K562 (cell line): ENCODE measurements around the gene CSF2RB. TPM values are rescaled to one million over a fixed set of nuclear protein-coding genes. Genes with fewer than 3 reads are reported as not detected.

Experiments
- ATAC-seq: fragments of 200-7000 bp; cut with Tn5 transposase; 3 replicates; pipeline ENCODE4 v1.9.1; 2020; ENCODE audit warnings: moderate library complexity
- BruUV-seq: library from RNA; stranded (reverse); fragments of 400-500 nt; replicated peaks from 2 replicates; lab custom pipeline; 2021; lab: Mats Ljungman, UMichigan
- CTCF ChIA-PET: fragments of 300-600 bp; formaldehyde crosslinking; extraction: SDS; loops from one replicate; lab custom pipeline; 2021; ENCODE audit warnings: low intra/inter-chr PET ratio; lab: Yijun Ruan, JAX
- POLR2A ChIA-PET: fragments of 300-600, 350-650 bp; sonication (Branson Sonifier 250); formaldehyde crosslinking; extraction: SDS; loops from one replicate; lab custom pipeline; 2021; ENCODE audit warnings: antibody characterized with exemption, inconsistent platforms; lab: Yijun Ruan, JAX
- DNase-seq, 4 experiments: peaks; one replicate each; pipeline versions ENCODE4 v3.0.0 to v3.0.0-alpha.2; 2011 to 2018; ENCODE audit warnings: low spot score in 3 of 4, mixed read lengths in 3 of 4; ENCODE audit errors: extremely low read depth in 1 of 4
- FAIRE-seq: peaks from 2 replicates; lab custom pipeline; 2011; peaks lifted over from hg19 to GRCh38; lab: Jason Lieb, UNC
- H2AFZ ChIP-seq: 2 replicates; pipeline ENCODE4 v1.6.0; 2011; ENCODE audit warnings: low read depth, low read length, control low read depth, inconsistent platforms
- H3K27ac ChIP-seq: fragments of 200-600 bp; 3 replicates; pipeline ENCODE4 v1.8.0; 2011; ENCODE audit warnings: low read depth, mild to moderate bottlenecking, control low read depth, inconsistent platforms, low read length, moderate library complexity, mixed read lengths; ENCODE audit errors: extremely low read depth
- H3K27me3 ChIP-seq, 2 experiments: fragments of 300-600 bp in 1 of 2; 2 replicates in 1 of 2; 3 replicates in 1 of 2; pipeline versions ENCODE4 v1.6.0 to v1.8.0; 2011; ENCODE audit warnings: inconsistent platforms in 2 of 2, low read length in 2 of 2, mild to moderate bottlenecking in 1 of 2, mixed read lengths in 1 of 2, moderate library complexity in 1 of 2; ENCODE audit not compliant: control insufficient read depth in 2 of 2, insufficient read depth in 2 of 2
- H3K36me3 ChIP-seq: fragments of 300-600 bp; 3 replicates; pipeline ENCODE4 v1.8.0; 2011; ENCODE audit warnings: mild to moderate bottlenecking, low read length, inconsistent platforms; ENCODE audit not compliant: control insufficient read depth, insufficient read depth
- H3K4me1 ChIP-seq, 2 experiments: fragments of 200-600 bp in 1 of 2; replicated peaks in 1 of 2; 2 replicates in 1 of 2; 3 replicates in 1 of 2; pipeline versions ENCODE4 v1.5.1 to v1.8.0; 2011; ENCODE audit warnings: inconsistent platforms in 2 of 2, low read length in 2 of 2, mild to moderate bottlenecking in 1 of 2, mixed read lengths in 1 of 2, moderate library complexity in 1 of 2; ENCODE audit not compliant: control insufficient read depth in 2 of 2, insufficient read depth in 2 of 2
- H3K4me2 ChIP-seq: 2 replicates; pipeline ENCODE4 v1.6.1; 2011; ENCODE audit warnings: low read length, control low read depth, inconsistent platforms, mixed read lengths; ENCODE audit not compliant: insufficient read depth
- H3K4me3 ChIP-seq: fragments of 200-600 bp; sonication (generic), shearing (Covaris generic); 2 replicates; pipeline ENCODE4 v1.5.1; 2016; ENCODE audit warnings: control low read depth, inconsistent platforms
- H3K79me2 ChIP-seq: fragments of 200-600 bp; 3 replicates; pipeline ENCODE4 v1.8.0; 2011; ENCODE audit warnings: low read length, inconsistent platforms; ENCODE audit not compliant: control insufficient read depth, insufficient read depth
- H3K9ac ChIP-seq, 2 experiments: 2 replicates each; pipeline versions ENCODE4 v1.6.0 to v1.6.1; 2011; ENCODE audit warnings: low read depth in 2 of 2, low read length in 2 of 2, control low read depth in 1 of 2, inconsistent platforms in 1 of 2, mild to moderate bottlenecking in 1 of 2, mixed read lengths in 1 of 2; ENCODE audit not compliant: insufficient read depth in 1 of 2
- H3K9me1 ChIP-seq: one replicate; pipeline ENCODE4 v1.6.0; 2011; ENCODE audit warnings: inconsistent platforms, mild to moderate bottlenecking, low read length, moderate library complexity; ENCODE audit not compliant: control insufficient read depth, insufficient read depth
- H3K9me3 ChIP-seq: replicated peaks from 2 replicates; pipeline ENCODE4 v1.5.1; 2011; ENCODE audit warnings: low read depth, low read length, inconsistent platforms; ENCODE audit not compliant: control insufficient read depth, insufficient read depth
- H4K20me1 ChIP-seq: replicated peaks from 2 replicates; pipeline ENCODE4 v1.6.1; 2011; ENCODE audit warnings: low read length, inconsistent platforms, mixed read lengths; ENCODE audit not compliant: control insufficient read depth, insufficient read depth
- SAFB2 ChIP-seq: fragments of 200-400 bp; formaldehyde crosslinking; IDR thresholded peaks from 2 replicates; pipeline ENCODE4 v1.6.1; 2018; ENCODE audit warnings: borderline replicate concordance, low read length, low read depth, moderate library complexity; ENCODE audit not compliant: severe bottlenecking
- WGBS: fragments of 100-300 bp; shearing (Covaris generic); methylation state at CpG from one replicate; pipeline ENCODE4 v1.1.6; 2016; ENCODE audit warnings: low coverage, mixed read lengths; ENCODE audit not compliant: insufficient coverage; ENCODE audit errors: missing lambda C conversion rate; 5-methylcytosine and 5-hydroxymethylcytosine counted together
- in situ Hi-C: fragments of 300-500 bp; cut with MboI; formaldehyde crosslinking; loops from 4 replicates; pipeline ENCODE4 v1.15.0; 2018; ENCODE audit warnings: inconsistent platforms, mixed read lengths
- intact Hi-C: fragments of 100-400 bp; cut with micrococcal nuclease; formaldehyde crosslinking; loops from 2 replicates; pipeline ENCODE4 v1.14.2; 2022
- polyA plus RNA-seq, 8 experiments: library from polyadenylated mRNA; depleted of rRNA in 4 of 8; stranded (reverse) in 5 of 8; unstranded in 3 of 8; fragments of >200 nt; fragmentation: Nextera tagmentation in 2 of 8; fragmentation: Illumina TruSeq in 1 of 8; extraction: Ambion mirVana in 2 of 8; extraction: Trizol in 1 of 8; gene quantifications; 2 replicates each; pipeline versions ENCODE4 v1.2.1 to v1.2.3, GENCODE V29; 2011 to 2014; ENCODE audit warnings: inconsistent platforms in 1 of 8, missing spikeins in 1 of 8
- total RNA-seq, 7 experiments: library from RNA; depleted of rRNA in 6 of 7; stranded (reverse); fragments of >200 nt in 6 of 7; fragmentation: Illumina TruSeq in 2 of 7; extraction: Trizol in 2 of 7; gene quantifications; 2 replicates each; pipeline versions ENCODE4 v1.2.1 to v1.2.3, GENCODE V29; 2011 to 2021; ENCODE audit warnings: low replicate concordance in 1 of 7
- TF ChIP-seq, protein P1 (sequence below): IDR thresholded peaks from 2 replicates; pipeline ENCODE4 v1.6.1; 2016; ENCODE audit warnings: missing genetic modification characterization, missing compliant biosample characterization

CSF2RB gene
- total and polyA plus RNA-seq, 9 of the 15 experiments (the other 6 are each of a cell fraction or from before 2014, with no cell fraction given): 0.04 to 1.0 (median 0.36) TPM

DNA sequence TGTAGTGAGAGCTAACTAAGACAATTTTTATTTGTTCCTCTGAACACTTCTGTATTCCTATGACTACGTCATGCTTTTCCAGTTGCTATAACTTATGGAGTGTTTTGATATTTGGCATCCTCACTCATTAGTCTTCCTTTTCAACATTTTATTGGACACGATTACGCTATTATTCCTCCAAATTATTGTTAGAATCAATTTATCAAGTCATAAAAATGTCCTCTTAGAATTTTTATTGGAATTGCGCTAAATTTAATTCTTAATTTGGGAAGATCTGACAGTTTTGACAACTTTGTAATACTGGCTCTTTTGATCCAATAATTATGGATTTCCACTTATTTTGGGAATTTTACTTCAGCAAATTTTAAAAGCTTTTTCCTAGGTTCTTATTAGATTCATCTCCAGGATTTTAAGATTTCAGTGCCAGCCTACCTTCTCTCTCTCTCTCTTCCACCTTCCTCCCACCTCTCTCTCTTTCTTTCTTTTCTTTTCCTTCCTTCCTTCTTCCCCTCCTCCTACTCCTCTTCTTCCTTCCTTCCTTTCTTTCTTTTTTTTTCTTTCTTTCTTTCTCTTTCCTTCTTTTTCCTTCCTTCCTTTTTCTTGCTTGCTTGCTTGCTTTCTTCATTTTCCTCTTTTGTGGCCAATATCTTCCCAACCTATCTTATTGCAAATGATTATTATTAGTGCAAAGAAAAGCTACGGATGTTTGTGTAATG is 55.0 kb downstream of the CSF2RB start:
- Histone ChIP-seq H3K36me3 (no peaks in the 10 kb centered on the region), H3K79me2 (no peaks in the 10 kb centered on the region), H3K9me1 (no peaks in the 10 kb centered on the region), H3K27me3 (no peaks in the 10 kb centered on the region; a peak in 2 of 5 replicates), H3K9me3 (no peaks in the 10 kb centered on the region), H3K9ac (no peak overlapping the region), H3K4me1 (no peaks in the 10 kb centered on the region; a peak in 1 of 5 replicates), H3K27ac (no peak overlapping the region), H4K20me1 (no peaks in the 10 kb centered on the region), H3K4me3 (no peak overlapping the region), H3K4me2 (no peak overlapping the region), H2AFZ (no peak overlapping the region)
- ChIA-PET CTCF (no interaction called here), POLR2A (interaction anchor here (1.0 to 1.3 kb wide), 2 partner anchors 9 kb away, joined by 3 to 6 read pairs; no protein-coding TSS in a partner anchor)
- DNase-seq (no peak), ATAC-seq (no peak), FAIRE-seq (no peak)
- intact Hi-C loops: no loop called here
- in situ Hi-C loops: no loop called here
- BruUV-seq: no TSS peak
- WGBS: 20% methylated on average over 5 of the region's 5 CpGs
- TF ChIP-seq, protein P1, sequence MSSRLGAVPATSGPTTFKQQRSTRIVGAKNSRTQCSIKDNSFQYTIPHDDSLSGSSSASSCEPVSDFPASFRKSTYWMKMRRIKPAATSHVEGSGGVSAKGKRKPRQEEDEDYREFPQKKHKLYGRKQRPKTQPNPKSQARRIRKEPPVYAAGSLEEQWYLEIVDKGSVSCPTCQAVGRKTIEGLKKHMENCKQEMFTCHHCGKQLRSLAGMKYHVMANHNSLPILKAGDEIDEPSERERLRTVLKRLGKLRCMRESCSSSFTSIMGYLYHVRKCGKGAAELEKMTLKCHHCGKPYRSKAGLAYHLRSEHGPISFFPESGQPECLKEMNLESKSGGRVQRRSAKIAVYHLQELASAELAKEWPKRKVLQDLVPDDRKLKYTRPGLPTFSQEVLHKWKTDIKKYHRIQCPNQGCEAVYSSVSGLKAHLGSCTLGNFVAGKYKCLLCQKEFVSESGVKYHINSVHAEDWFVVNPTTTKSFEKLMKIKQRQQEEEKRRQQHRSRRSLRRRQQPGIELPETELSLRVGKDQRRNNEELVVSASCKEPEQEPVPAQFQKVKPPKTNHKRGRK (tag): peak; percentile 61
- no peak for TF ChIP-seq SAFB2
